Measurements from ENCODE around the gene HDAC9. TPM values are rescaled to one million over a fixed set of nuclear protein-coding genes. Genes with fewer than 3 reads are reported as not detected.
A peak's percentile ranks its signal among the peaks of the same experiment; 100 is the strongest.

The HDAC9 gene
- total RNA-seq, 3 donors from 2014 or later (not counting 1 experiment from before 2014, with no cell fraction given) = 19.1 to 41.1 (median 24.1) TPM

DNA sequence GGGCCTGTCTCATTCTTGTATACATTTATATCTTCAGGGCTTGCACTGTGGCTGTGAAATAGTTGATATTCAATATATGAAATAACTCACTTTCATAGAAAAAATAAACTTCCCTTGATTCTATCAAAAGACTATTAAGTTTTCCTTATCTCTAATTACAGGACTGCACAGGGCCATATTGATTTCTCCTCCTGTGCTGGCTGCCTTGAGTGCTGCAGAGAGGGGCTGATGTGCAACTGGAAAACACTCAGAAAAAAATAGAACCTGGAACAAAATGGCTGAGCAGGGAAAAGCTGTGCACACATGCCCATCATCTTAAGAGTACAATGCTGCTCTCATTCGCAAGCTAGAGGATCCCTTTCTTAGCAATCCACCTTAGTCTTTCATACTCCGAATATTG is 5.9 kb upstream of the HDAC9 start:
- Mint-ChIP-seq H3K27me3 (ENCODE audit: low read depth in 2 of 2) (no peaks in the 10 kb centered on the region), H3K9me3 (no peaks in the 10 kb centered on the region), H3K27ac (no peak overlapping the region), H3K4me1 (peaks cover 0 to 17% of the 10 kb centered on the region in 2 donors), H3K36me3 (no peaks in the 10 kb centered on the region), H3K4me3 (no peak overlapping the region)
- Histone ChIP-seq H3K36me3 (ENCODE audit: control insufficient read depth, insufficient read depth, low read length) (no peaks in the 10 kb centered on the region), H3K4me1 (ENCODE audit: control insufficient read depth, insufficient read depth, low read length) (no peaks in the 10 kb centered on the region), H3K27me3 (ENCODE audit: control insufficient read depth, insufficient read depth, low read length) (no peaks in the 10 kb centered on the region), H3K9me3 (ENCODE audit: control insufficient read depth, insufficient read depth, low read length) (no peaks in the 10 kb centered on the region), H3K27ac (ENCODE audit: low read length) (no peak overlapping the region), H3K4me3 (ENCODE audit: low read length) (no peak overlapping the region)
- WGBS (ENCODE audit: insufficient coverage) = 97% methylated on average over 2 of the region's 2 CpGs
- intact Hi-C loops (cut with micrococcal nuclease) = no loop called here
- ATAC-seq (no peak), DNase-seq (no peak)
- TF ChIP-seq, protein P1, sequence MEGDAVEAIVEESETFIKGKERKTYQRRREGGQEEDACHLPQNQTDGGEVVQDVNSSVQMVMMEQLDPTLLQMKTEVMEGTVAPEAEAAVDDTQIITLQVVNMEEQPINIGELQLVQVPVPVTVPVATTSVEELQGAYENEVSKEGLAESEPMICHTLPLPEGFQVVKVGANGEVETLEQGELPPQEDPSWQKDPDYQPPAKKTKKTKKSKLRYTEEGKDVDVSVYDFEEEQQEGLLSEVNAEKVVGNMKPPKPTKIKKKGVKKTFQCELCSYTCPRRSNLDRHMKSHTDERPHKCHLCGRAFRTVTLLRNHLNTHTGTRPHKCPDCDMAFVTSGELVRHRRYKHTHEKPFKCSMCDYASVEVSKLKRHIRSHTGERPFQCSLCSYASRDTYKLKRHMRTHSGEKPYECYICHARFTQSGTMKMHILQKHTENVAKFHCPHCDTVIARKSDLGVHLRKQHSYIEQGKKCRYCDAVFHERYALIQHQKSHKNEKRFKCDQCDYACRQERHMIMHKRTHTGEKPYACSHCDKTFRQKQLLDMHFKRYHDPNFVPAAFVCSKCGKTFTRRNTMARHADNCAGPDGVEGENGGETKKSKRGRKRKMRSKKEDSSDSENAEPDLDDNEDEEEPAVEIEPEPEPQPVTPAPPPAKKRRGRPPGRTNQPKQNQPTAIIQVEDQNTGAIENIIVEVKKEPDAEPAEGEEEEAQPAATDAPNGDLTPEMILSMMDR (IDR thresholded peaks at IDR 0.05) = no peak

DNA sequence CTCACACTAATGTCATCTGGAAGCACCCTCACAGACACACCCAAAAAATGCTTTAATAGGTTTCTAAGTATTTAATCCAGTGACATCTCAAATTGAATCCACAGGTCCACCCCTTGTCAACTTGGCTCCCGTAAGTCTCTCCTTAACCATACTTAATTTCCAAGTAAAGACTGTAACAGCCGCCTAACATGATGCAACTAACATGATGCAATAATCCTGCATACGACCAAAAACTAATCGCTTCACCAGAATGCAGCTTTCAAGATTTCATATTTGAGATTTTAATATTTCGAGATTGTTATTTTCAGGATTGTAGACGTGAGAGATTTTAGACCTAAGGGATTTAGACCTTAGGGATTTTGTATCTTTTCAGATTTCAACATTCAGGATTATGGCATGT is 3.7 kb upstream of the HDAC9 start:
- H3K36me3 Mint-ChIP-seq = no peaks in the 10 kb centered on the region
- no peaks in the 10 kb centered on the region for H3K27me3 ChIP-seq (ENCODE audit: control insufficient read depth, insufficient read depth, low read length)
- no peak for DNase-seq
- intact Hi-C loops (cut with micrococcal nuclease) = no loop called here
- H3K9me3 Mint-ChIP-seq = no peaks in the 10 kb centered on the region
- H3K4me3 Mint-ChIP-seq = no peak overlapping the region
- TF ChIP-seq, protein P1 (IDR thresholded peaks at IDR 0.05) = no peak
- over 99% methylated on average over 6 of the region's 6 CpGs for WGBS (ENCODE audit: insufficient coverage)
- no peak overlapping the region for H3K4me3 ChIP-seq (ENCODE audit: low read length)
- peaks cover 19 to 38% of the 10 kb centered on the region in 2 donors for H3K4me1 Mint-ChIP-seq
- H3K9me3 ChIP-seq (ENCODE audit: control insufficient read depth, insufficient read depth, low read length) = no peaks in the 10 kb centered on the region
- H3K27me3 Mint-ChIP-seq (ENCODE audit: low read depth in 2 of 2) = no peaks in the 10 kb centered on the region
- no peak overlapping the region for H3K27ac ChIP-seq (ENCODE audit: low read length)
- H3K4me1 ChIP-seq (ENCODE audit: control insufficient read depth, insufficient read depth, low read length) = peaks cover 8% of the 10 kb centered on the region
- H3K36me3 ChIP-seq (ENCODE audit: control insufficient read depth, insufficient read depth, low read length) = no peaks in the 10 kb centered on the region
- no peak overlapping the region for H3K27ac Mint-ChIP-seq
- no peak for ATAC-seq

DNA sequence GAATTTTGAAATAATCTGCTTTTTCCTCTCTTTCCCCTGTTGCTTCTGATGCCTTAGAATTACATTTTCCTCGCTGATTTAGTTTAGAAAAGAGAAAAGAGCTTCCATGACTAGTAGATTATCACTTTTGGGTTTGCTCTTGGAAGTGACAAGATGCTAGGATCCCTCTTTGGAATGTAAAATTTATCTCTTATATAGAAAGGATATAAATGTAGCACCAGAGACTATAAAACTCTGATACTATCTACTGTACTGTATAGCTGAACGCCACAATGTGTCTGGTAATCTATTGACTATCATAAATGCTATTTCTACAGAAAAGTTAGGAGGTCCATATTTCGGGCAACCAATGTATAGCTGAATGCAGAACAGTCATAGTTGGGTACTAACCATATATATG is 1.1 kb upstream of the HDAC9 start:
- H3K36me3 ChIP-seq (ENCODE audit: control insufficient read depth, insufficient read depth, low read length) = no peaks in the 10 kb centered on the region
- no CpG with 5 or more reads among the region's 3 CpGs for WGBS (ENCODE audit: insufficient coverage)
- Mint-ChIP-seq H3K27ac (no peak overlapping the region), H3K4me3 (peak overlapping the region; percentile 57), H3K36me3 (no peaks in the 10 kb centered on the region), H3K9me3 (no peaks in the 10 kb centered on the region), H3K27me3 (ENCODE audit: low read depth in 2 of 2) (no peaks in the 10 kb centered on the region), H3K4me1 (peaks cover 29 to 46% of the 10 kb centered on the region in 2 donors)
- no peak overlapping the region for H3K27ac ChIP-seq (ENCODE audit: low read length)
- ATAC-seq (no peak), DNase-seq (no peak)
- peaks cover 8% of the 10 kb centered on the region for H3K4me1 ChIP-seq (ENCODE audit: control insufficient read depth, insufficient read depth, low read length)
- H3K27me3 ChIP-seq (ENCODE audit: control insufficient read depth, insufficient read depth, low read length) = no peaks in the 10 kb centered on the region
- H3K9me3 ChIP-seq (ENCODE audit: control insufficient read depth, insufficient read depth, low read length) = no peaks in the 10 kb centered on the region
- TF ChIP-seq, protein P1 (IDR thresholded peaks at IDR 0.05) = no peak
- H3K4me3 ChIP-seq (ENCODE audit: low read length) = no peak overlapping the region
- intact Hi-C loops (cut with micrococcal nuclease) = no loop called here

DNA sequence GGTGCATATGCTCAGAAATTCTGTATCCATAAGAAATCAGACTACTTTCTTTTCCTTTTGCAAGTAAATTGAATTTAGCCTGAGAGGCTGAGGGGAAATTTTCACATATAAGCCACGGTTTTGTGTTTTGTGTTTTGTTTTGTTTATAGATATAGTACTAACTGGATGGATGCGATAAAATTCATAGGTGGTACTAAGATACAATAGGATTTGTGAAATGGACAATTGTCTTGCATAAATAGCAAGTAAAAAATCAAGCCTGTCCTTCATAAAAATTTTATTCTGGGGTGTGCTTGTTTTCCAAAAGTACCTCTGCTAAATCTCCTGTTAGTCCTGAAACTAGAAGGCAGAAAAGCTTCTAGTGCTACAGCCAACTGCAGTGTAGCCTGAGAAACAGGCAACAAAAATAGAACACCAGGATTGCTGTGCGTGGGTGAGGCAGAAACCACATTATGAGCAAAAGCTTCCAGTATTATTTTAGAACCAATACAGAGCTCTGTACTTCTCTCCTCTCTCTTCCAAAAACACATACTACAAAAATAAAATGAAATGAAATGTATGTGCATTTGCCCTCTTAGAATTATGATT is 634 bp upstream of the HDAC9 start:
- H3K4me1 ChIP-seq (ENCODE audit: control insufficient read depth, insufficient read depth, low read length) = peaks cover 8% of the 10 kb centered on the region
- no peaks in the 10 kb centered on the region for H3K9me3 Mint-ChIP-seq
- TF ChIP-seq, protein P1 (IDR thresholded peaks at IDR 0.05) = no peak
- H3K4me1 Mint-ChIP-seq = peaks cover 29 to 51% of the 10 kb centered on the region in 2 donors
- no peaks in the 10 kb centered on the region for H3K27me3 ChIP-seq (ENCODE audit: control insufficient read depth, insufficient read depth, low read length)
- 56% methylated on average over 3 of the region's 3 CpGs for WGBS (ENCODE audit: insufficient coverage)
- DNase-seq (no peak), ATAC-seq (no peak)
- no peaks in the 10 kb centered on the region for H3K36me3 ChIP-seq (ENCODE audit: control insufficient read depth, insufficient read depth, low read length)
- intact Hi-C loops (cut with micrococcal nuclease) = no loop called here
- H3K4me3 Mint-ChIP-seq = peak overlapping the region; percentile 76
- peak overlapping the region in 1 of 2 donors; percentile 71 for H3K27ac Mint-ChIP-seq
- no peak overlapping the region for H3K27ac ChIP-seq (ENCODE audit: low read length)
- no peaks in the 10 kb centered on the region for H3K27me3 Mint-ChIP-seq (ENCODE audit: low read depth in 2 of 2)
- no peak overlapping the region for H3K4me3 ChIP-seq (ENCODE audit: low read length)
- H3K9me3 ChIP-seq (ENCODE audit: control insufficient read depth, insufficient read depth, low read length) = no peaks in the 10 kb centered on the region
- H3K36me3 Mint-ChIP-seq = no peaks in the 10 kb centered on the region

All from natural killer cell (primary cell).